K562 (cell line): ENCODE measurements around the gene TTBK1. TPM values are rescaled to one million over a fixed set of nuclear protein-coding genes. Genes with fewer than 3 reads are reported as not detected.
A peak's percentile ranks its signal among the peaks of the same experiment; 100 is the strongest.

Experiments used
- ATAC-seq: fragments of 200-7000 bp; cut with Tn5 transposase; 3 replicates; pipeline ENCODE4 v1.9.1; 2020; ENCODE audit warnings: moderate library complexity
- BruUV-seq: library from RNA; stranded (reverse); fragments of 400-500 nt; replicated peaks from 2 replicates; lab custom pipeline; 2021; lab: Mats Ljungman, UMichigan
- CTCF ChIA-PET: fragments of 300-600 bp; formaldehyde crosslinking; extraction: SDS; loops from one replicate; lab custom pipeline; 2021; ENCODE audit warnings: low intra/inter-chr PET ratio; lab: Yijun Ruan, JAX
- POLR2A ChIA-PET: fragments of 300-600, 350-650 bp; sonication (Branson Sonifier 250); formaldehyde crosslinking; extraction: SDS; loops from one replicate; lab custom pipeline; 2021; ENCODE audit warnings: antibody characterized with exemption, inconsistent platforms; lab: Yijun Ruan, JAX
- DNase-seq, 4 experiments: peaks; one replicate each; pipeline versions ENCODE4 v3.0.0 to v3.0.0-alpha.2; 2011 to 2018; ENCODE audit warnings: low spot score in 3 of 4, mixed read lengths in 3 of 4; ENCODE audit errors: extremely low read depth in 1 of 4
- FAIRE-seq: peaks from 2 replicates; lab custom pipeline; 2011; peaks lifted over from hg19 to GRCh38; lab: Jason Lieb, UNC
- H2AFZ ChIP-seq: 2 replicates; pipeline ENCODE4 v1.6.0; 2011; ENCODE audit warnings: low read depth, low read length, control low read depth, inconsistent platforms
- H3K27ac ChIP-seq: fragments of 200-600 bp; 3 replicates; pipeline ENCODE4 v1.8.0; 2011; ENCODE audit warnings: low read depth, mild to moderate bottlenecking, control low read depth, inconsistent platforms, low read length, moderate library complexity, mixed read lengths; ENCODE audit errors: extremely low read depth
- H3K27me3 ChIP-seq, 2 experiments: fragments of 300-600 bp in 1 of 2; 2 replicates in 1 of 2; 3 replicates in 1 of 2; pipeline versions ENCODE4 v1.6.0 to v1.8.0; 2011; ENCODE audit warnings: inconsistent platforms in 2 of 2, low read length in 2 of 2, mild to moderate bottlenecking in 1 of 2, mixed read lengths in 1 of 2, moderate library complexity in 1 of 2; ENCODE audit not compliant: control insufficient read depth in 2 of 2, insufficient read depth in 2 of 2
- H3K36me3 ChIP-seq: fragments of 300-600 bp; 3 replicates; pipeline ENCODE4 v1.8.0; 2011; ENCODE audit warnings: mild to moderate bottlenecking, low read length, inconsistent platforms; ENCODE audit not compliant: control insufficient read depth, insufficient read depth
- H3K4me1 ChIP-seq, 2 experiments: fragments of 200-600 bp in 1 of 2; replicated peaks in 1 of 2; 2 replicates in 1 of 2; 3 replicates in 1 of 2; pipeline versions ENCODE4 v1.5.1 to v1.8.0; 2011; ENCODE audit warnings: inconsistent platforms in 2 of 2, low read length in 2 of 2, mild to moderate bottlenecking in 1 of 2, mixed read lengths in 1 of 2, moderate library complexity in 1 of 2; ENCODE audit not compliant: control insufficient read depth in 2 of 2, insufficient read depth in 2 of 2
- H3K4me2 ChIP-seq: 2 replicates; pipeline ENCODE4 v1.6.1; 2011; ENCODE audit warnings: low read length, control low read depth, inconsistent platforms, mixed read lengths; ENCODE audit not compliant: insufficient read depth
- H3K4me3 ChIP-seq: fragments of 200-600 bp; sonication (generic), shearing (Covaris generic); 2 replicates; pipeline ENCODE4 v1.5.1; 2016; ENCODE audit warnings: control low read depth, inconsistent platforms
- H3K79me2 ChIP-seq: fragments of 200-600 bp; 3 replicates; pipeline ENCODE4 v1.8.0; 2011; ENCODE audit warnings: low read length, inconsistent platforms; ENCODE audit not compliant: control insufficient read depth, insufficient read depth
- H3K9ac ChIP-seq, 2 experiments: 2 replicates each; pipeline versions ENCODE4 v1.6.0 to v1.6.1; 2011; ENCODE audit warnings: low read depth in 2 of 2, low read length in 2 of 2, control low read depth in 1 of 2, inconsistent platforms in 1 of 2, mild to moderate bottlenecking in 1 of 2, mixed read lengths in 1 of 2; ENCODE audit not compliant: insufficient read depth in 1 of 2
- H3K9me1 ChIP-seq: one replicate; pipeline ENCODE4 v1.6.0; 2011; ENCODE audit warnings: inconsistent platforms, mild to moderate bottlenecking, low read length, moderate library complexity; ENCODE audit not compliant: control insufficient read depth, insufficient read depth
- H3K9me3 ChIP-seq: replicated peaks from 2 replicates; pipeline ENCODE4 v1.5.1; 2011; ENCODE audit warnings: low read depth, low read length, inconsistent platforms; ENCODE audit not compliant: control insufficient read depth, insufficient read depth
- H4K20me1 ChIP-seq: replicated peaks from 2 replicates; pipeline ENCODE4 v1.6.1; 2011; ENCODE audit warnings: low read length, inconsistent platforms, mixed read lengths; ENCODE audit not compliant: control insufficient read depth, insufficient read depth
- EGR1 ChIP-seq: fragments of 450-650 bp; conservative IDR thresholded peaks from 2 replicates; pipeline ENCODE4 v1.6.1; 2017; ENCODE audit warnings: mild to moderate bottlenecking
- ESRRA ChIP-seq: fragments of 450-650 bp; IDR thresholded peaks from 2 replicates; pipeline ENCODE4 v1.6.1; 2014; ENCODE audit warnings: low read depth, mild to moderate bottlenecking, moderate library complexity, borderline replicate concordance
- SMAD2 ChIP-seq: fragments of 150-350 bp; IDR thresholded peaks from 2 replicates; pipeline ENCODE4 v1.6.1; 2014; ENCODE audit warnings: low read depth, mild to moderate bottlenecking, low read length
- SMC3 ChIP-seq: conservative IDR thresholded peaks from 2 replicates; pipeline ENCODE4 v1.6.1; 2011; ENCODE audit warnings: low read depth, low read length, improper control_type of control experiment; ENCODE audit not compliant: insufficient read depth
- WHSC1 ChIP-seq: IDR thresholded peaks from one replicate; pipeline ENCODE4 v1.6.1; 2012; ENCODE audit warnings: low read length, control low read depth, inconsistent platforms
- ZNF143 ChIP-seq: sonication (generic); formaldehyde crosslinking; IDR thresholded peaks from 2 replicates; pipeline ENCODE4 v1.9.0; 2022; ENCODE audit warnings: mild to moderate bottlenecking, missing genetic modification reagents
- ZNF778 ChIP-seq: fragments of 450-650 bp; formaldehyde crosslinking; IDR thresholded peaks from 2 replicates; pipeline ENCODE4 v1.4.0; 2020; ENCODE audit warnings: mild to moderate bottlenecking, moderate library complexity
- WGBS: fragments of 100-300 bp; shearing (Covaris generic); methylation state at CpG from one replicate; pipeline ENCODE4 v1.1.6; 2016; ENCODE audit warnings: low coverage, mixed read lengths; ENCODE audit not compliant: insufficient coverage; ENCODE audit errors: missing lambda C conversion rate; 5-methylcytosine and 5-hydroxymethylcytosine counted together
- in situ Hi-C: fragments of 300-500 bp; cut with MboI; formaldehyde crosslinking; loops from 4 replicates; pipeline ENCODE4 v1.15.0; 2018; ENCODE audit warnings: inconsistent platforms, mixed read lengths
- intact Hi-C: fragments of 100-400 bp; cut with micrococcal nuclease; formaldehyde crosslinking; loops from 2 replicates; pipeline ENCODE4 v1.14.2; 2022
- polyA plus RNA-seq, 8 experiments: library from polyadenylated mRNA; depleted of rRNA in 4 of 8; stranded (reverse) in 5 of 8; unstranded in 3 of 8; fragments of >200 nt; fragmentation: Nextera tagmentation in 2 of 8; fragmentation: Illumina TruSeq in 1 of 8; extraction: Ambion mirVana in 2 of 8; extraction: Trizol in 1 of 8; gene quantifications; 2 replicates each; pipeline versions ENCODE4 v1.2.1 to v1.2.3, GENCODE V29; 2011 to 2014; ENCODE audit warnings: inconsistent platforms in 1 of 8, missing spikeins in 1 of 8
- total RNA-seq, 7 experiments: library from RNA; depleted of rRNA in 6 of 7; stranded (reverse); fragments of >200 nt in 6 of 7; fragmentation: Illumina TruSeq in 2 of 7; extraction: Trizol in 2 of 7; gene quantifications; 2 replicates each; pipeline versions ENCODE4 v1.2.1 to v1.2.3, GENCODE V29; 2011 to 2021; ENCODE audit warnings: low replicate concordance in 1 of 7
- TF ChIP-seq, protein P1 (sequence below): fragments of 450-650 bp; formaldehyde crosslinking; IDR thresholded peaks from 2 replicates; pipeline ENCODE4 v1.4.0; 2020; ENCODE audit warnings: mild to moderate bottlenecking, mixed read lengths

TTBK1 gene
- total and polyA plus RNA-seq, 9 of the 15 experiments (the other 6 are each of a cell fraction or from before 2014, with no cell fraction given): not detected

DNA sequence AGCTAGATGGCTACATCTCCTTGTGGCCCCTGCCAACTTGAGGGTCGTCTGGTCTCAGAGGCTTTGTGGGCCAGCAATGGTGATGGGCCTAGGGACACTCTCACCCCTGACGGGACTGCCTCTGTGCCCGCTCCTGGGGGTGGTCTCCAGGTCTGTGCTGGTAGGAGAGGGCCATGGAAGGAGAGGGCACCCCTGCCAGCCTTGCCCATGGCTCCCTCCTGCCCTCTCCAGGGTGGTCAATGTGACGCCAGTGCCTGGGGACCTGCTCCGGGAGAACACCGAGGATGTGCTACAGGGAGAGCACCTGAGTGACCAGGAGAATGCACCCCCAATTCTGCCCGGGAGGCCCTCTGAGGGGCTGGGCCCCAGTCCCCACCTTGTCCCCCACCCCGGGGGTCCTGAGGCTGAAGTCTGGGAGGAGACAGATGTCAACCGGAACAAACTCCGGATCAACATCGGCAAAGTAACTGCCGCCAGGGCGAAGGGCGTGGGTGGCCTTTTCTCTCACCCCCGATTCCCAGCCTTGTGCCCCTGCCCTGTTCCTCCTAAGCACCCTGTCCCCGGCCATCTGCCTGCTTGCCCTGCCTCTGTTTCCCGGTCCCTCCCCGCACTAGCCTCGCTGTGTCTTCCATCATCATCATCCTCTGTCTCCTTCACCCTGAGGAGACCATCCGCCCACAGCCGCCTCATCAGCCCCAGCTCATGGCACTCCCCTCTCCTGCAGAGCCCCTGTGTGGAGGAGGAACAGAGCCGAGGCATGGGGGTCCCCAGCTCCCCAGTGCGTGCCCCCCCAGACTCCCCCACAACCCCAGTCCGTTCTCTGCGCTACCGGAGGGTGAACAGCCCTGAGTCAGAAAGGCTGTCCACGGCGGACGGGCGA, 15.8 kb downstream of the TTBK1 start:
- H2AFZ ChIP-seq: no peak overlapping the region
- no peak for DNase-seq
- no peak for ATAC-seq
- no peaks in the 10 kb centered on the region for H3K9me1 ChIP-seq
- no peak overlapping the region for H3K4me3 ChIP-seq
- H3K9ac ChIP-seq: 0 out of 4 replicates have a peak overlapping the region, but pooled peaks of 1 of the 2 experiments have one; percentile 2
- peaks cover 35 to 54% of the 10 kb centered on the region in 2 experiments for H3K27me3 ChIP-seq
- H3K4me1 ChIP-seq: peaks cover 0 to 22% of the 10 kb centered on the region in 2 experiments; a peak in 2 of 5 replicates
- no peaks in the 10 kb centered on the region for H3K36me3 ChIP-seq
- no peaks in the 10 kb centered on the region for H3K9me3 ChIP-seq
- POLR2A ChIA-PET: interaction anchor here (0.6 to 1.0 kb wide), 2 partner anchors 161 to 251 kb away, joined by 3 read pairs; partner anchors contain the start of gene LRRC73
- in situ Hi-C loops: no loop called here
- H3K4me2 ChIP-seq: no peak overlapping the region
- 23% methylated on average over 30 of the region's 30 CpGs for WGBS
- H4K20me1 ChIP-seq: peaks cover 7% of the 10 kb centered on the region; the same call in 1 of the 2 replicates
- no peak for FAIRE-seq
- H3K79me2 ChIP-seq: no peaks in the 10 kb centered on the region
- intact Hi-C loops: no loop called here
- no peak for TF ChIP-seq ZNF778
- TF ChIP-seq, protein P1, sequence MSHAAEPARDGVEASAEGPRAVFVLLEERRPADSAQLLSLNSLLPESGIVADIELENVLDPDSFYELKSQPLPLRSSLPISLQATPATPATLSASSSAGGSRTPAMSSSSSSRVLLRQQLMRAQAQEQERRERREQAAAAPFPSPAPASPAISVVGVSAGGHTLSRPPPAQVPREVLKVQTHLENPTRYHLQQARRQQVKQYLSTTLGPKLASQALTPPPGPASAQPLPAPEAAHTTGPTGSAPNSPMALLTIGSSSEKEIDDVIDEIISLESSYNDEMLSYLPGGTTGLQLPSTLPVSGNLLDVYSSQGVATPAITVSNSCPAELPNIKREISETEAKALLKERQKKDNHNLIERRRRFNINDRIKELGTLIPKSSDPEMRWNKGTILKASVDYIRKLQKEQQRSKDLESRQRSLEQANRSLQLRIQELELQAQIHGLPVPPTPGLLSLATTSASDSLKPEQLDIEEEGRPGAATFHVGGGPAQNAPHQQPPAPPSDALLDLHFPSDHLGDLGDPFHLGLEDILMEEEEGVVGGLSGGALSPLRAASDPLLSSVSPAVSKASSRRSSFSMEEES: no peak
- no peak for TF ChIP-seq SMC3
- TF ChIP-seq ZNF143 (CRISPR knock-in tag): no peak
- TF ChIP-seq SMAD2: no peak
- TF ChIP-seq ESRRA: no peak
- 0 out of 2 replicates have a peak, but pooled peaks have one; percentile 7 for TF ChIP-seq EGR1
- no peak for TF ChIP-seq WHSC1
- TF ChIP-seq, all 486 proteins: peak for 1
- BruUV-seq: no TSS peak
- CTCF ChIA-PET: no interaction called here
- no peak overlapping the region for H3K27ac ChIP-seq
